Activated B cell treated with CpG ODN at 0.5 μM for 24 hours (primary cell): ENCODE measurements around the gene OGN. TPM values are rescaled to one million over a fixed set of nuclear protein-coding genes. Genes with fewer than 3 reads are reported as not detected.

Experiments
- ATAC-seq: fragments of 200-7000 bp; cut with Tn5 transposase; one replicate; pipeline ENCODE4 v1.10.0; 2021; ENCODE audit warnings: low read depth, mild to moderate bottlenecking, moderate library complexity
- CTCF ChIA-PET: fragments of 350-600 bp; sonication (Branson Sonifier 250); formaldehyde crosslinking; loops from one replicate; lab custom pipeline; 2021; ENCODE audit warnings: antibody characterized with exemption; lab: Charles Lee
- POLR2A ChIA-PET: fragments of 350-600 bp; sonication (Branson Sonifier 250); formaldehyde crosslinking; loops from one replicate; lab custom pipeline; 2021; ENCODE audit warnings: antibody characterized with exemption; lab: Charles Lee
- DNase-seq: peaks from one replicate; pipeline ENCODE4 v3.0.0; 2022
- H3K27ac Mint-ChIP-seq: one replicate; pipeline ENCODE4 v1.8.0; 2020; ENCODE audit warnings: mixed read lengths
- H3K27me3 Mint-ChIP-seq: one replicate; pipeline ENCODE4 v1.8.0; 2021; ENCODE audit warnings: mixed read lengths
- H3K36me3 Mint-ChIP-seq: one replicate; pipeline ENCODE4 v1.8.0; 2021; ENCODE audit warnings: low read depth, mixed read lengths
- H3K4me1 Mint-ChIP-seq: one replicate; pipeline ENCODE4 v1.8.0; 2021; ENCODE audit warnings: mixed read lengths
- H3K4me3 Mint-ChIP-seq: one replicate; pipeline ENCODE4 v1.8.0; 2020; ENCODE audit warnings: mild to moderate bottlenecking, mixed read lengths
- H3K9me3 Mint-ChIP-seq: one replicate; pipeline ENCODE4 v1.8.0; 2020; ENCODE audit warnings: mixed read lengths
- intact Hi-C: fragments of 100-400 bp; cut with micrococcal nuclease; formaldehyde crosslinking; loops from one replicate; pipeline ENCODE4 v1.15.1; 2024
- total RNA-seq: library from RNA; stranded (reverse); gene quantifications from 2 replicates; pipeline ENCODE4 v1.2.3, GENCODE V29; 2022
- TF ChIP-seq, protein P1 (sequence below): fragments of 200-600 bp; IDR thresholded peaks from one replicate; pipeline ENCODE4 v1.8.0; 2022; ENCODE audit warnings: antibody characterized with exemption, mild to moderate bottlenecking

OGN gene
- total RNA-seq, 1 donor from 2014 or later: not detected

DNA sequence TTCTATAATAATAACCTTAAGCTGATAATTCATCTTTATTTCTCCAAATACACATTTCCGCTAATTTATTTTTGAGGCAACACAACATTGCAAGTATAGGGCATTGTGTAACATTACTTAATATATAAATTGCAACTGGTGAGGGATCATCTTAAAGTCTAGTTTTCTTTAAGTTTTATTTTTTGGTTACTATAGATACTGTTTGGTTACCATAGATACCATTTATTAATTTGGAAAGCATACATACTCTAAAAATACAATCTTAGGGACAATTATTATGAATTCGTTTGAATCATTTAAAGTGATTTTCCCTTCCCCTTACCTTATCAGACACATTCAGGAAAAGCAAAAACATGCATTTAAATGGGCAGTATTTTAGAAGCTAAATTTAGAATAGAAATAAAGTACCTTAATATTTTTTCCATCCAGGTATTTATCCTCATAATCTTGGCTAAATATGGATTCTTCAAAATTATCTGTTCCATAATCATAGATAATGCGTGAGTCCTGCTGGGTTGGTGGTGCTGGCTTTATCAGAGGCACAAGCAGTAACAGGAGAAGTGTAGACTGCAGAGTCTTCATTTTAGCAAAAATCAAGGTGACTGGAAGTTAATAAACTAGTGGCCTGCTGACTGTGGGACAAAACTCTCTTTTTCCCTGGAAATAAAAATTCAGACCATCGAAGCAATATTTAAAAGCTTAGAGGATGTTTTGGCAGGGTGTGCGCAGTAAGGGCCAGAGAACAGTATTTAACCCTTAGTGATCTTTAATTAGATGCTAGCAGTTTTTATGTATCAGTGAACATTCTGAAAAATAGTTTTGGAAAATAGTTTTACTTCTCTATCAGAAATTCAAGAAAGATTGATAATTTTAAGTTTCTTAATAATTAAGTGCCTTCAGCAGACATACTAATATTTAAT, 1.3 kb downstream of the OGN start:
- TF ChIP-seq, protein P1, sequence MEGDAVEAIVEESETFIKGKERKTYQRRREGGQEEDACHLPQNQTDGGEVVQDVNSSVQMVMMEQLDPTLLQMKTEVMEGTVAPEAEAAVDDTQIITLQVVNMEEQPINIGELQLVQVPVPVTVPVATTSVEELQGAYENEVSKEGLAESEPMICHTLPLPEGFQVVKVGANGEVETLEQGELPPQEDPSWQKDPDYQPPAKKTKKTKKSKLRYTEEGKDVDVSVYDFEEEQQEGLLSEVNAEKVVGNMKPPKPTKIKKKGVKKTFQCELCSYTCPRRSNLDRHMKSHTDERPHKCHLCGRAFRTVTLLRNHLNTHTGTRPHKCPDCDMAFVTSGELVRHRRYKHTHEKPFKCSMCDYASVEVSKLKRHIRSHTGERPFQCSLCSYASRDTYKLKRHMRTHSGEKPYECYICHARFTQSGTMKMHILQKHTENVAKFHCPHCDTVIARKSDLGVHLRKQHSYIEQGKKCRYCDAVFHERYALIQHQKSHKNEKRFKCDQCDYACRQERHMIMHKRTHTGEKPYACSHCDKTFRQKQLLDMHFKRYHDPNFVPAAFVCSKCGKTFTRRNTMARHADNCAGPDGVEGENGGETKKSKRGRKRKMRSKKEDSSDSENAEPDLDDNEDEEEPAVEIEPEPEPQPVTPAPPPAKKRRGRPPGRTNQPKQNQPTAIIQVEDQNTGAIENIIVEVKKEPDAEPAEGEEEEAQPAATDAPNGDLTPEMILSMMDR: no peak
- no peaks in the 10 kb centered on the region for H3K9me3 Mint-ChIP-seq
- no peak overlapping the region for H3K4me3 Mint-ChIP-seq
- ChIA-PET CTCF (no interaction called here), POLR2A (no interaction called here)
- intact Hi-C loops: no loop called here
- H3K4me1 Mint-ChIP-seq: peaks cover 18% of the 10 kb centered on the region
- DNase-seq (no peak), ATAC-seq (no peak)
- H3K36me3 Mint-ChIP-seq: no peaks in the 10 kb centered on the region
- no peaks in the 10 kb centered on the region for H3K27me3 Mint-ChIP-seq
- no peak overlapping the region for H3K27ac Mint-ChIP-seq

DNA sequence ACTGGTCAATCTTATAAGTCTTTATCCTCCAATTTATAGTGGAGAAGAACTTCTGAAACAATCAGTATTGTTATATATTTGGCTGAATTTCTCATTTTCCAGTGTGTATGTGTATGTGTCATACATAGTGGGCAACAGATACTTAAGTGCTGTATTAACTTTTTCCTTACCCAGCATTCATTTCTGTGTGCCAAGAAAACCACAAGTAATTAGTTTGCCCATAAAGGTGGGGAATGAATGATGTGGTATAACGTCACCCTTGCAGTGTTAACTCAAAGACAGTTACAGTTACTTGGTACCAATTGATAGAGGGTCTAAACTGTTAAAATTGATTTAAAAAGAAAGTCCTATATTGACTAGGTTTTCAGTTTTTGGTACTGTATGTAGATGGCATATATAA, 2.0 kb downstream of the OGN start:
- Mint-ChIP-seq H3K36me3 (no peaks in the 10 kb centered on the region), H3K9me3 (no peaks in the 10 kb centered on the region), H3K27me3 (no peaks in the 10 kb centered on the region), H3K4me1 (peaks cover 18% of the 10 kb centered on the region), H3K27ac (no peak overlapping the region), H3K4me3 (no peak overlapping the region)
- ChIA-PET CTCF (no interaction called here), POLR2A (no interaction called here)
- TF ChIP-seq, protein P1: no peak
- ATAC-seq (no peak), DNase-seq (no peak)
- intact Hi-C loops: no loop called here

DNA sequence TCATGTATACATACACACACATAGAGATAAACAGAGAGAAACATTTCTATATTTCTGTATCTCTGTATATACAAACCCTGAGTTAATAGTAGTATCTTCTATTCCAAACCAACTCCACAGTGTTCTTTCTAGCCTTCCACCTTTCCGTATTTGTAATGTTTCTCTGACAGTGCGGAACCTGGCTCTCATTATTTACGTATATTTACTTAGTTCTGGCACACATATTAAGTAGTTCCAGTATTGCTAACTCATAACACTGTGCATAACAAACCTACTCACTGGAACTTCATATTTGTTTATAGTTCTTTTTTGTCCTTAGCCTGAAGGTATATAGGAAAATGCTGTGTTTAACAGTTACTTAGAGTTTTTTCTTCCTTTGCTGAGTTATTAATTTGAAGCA, 6.5 kb downstream of the OGN start:
- TF ChIP-seq, protein P1: no peak
- H3K27ac Mint-ChIP-seq: no peak overlapping the region
- ATAC-seq (no peak), DNase-seq (no peak)
- no peaks in the 10 kb centered on the region for H3K4me1 Mint-ChIP-seq
- ChIA-PET CTCF (no interaction called here), POLR2A (no interaction called here)
- H3K4me3 Mint-ChIP-seq: no peak overlapping the region
- intact Hi-C loops: loop anchor here (5.0 kb wide), 1 partner anchor 34 kb away; no protein-coding TSS in a partner anchor
- no peaks in the 10 kb centered on the region for H3K9me3 Mint-ChIP-seq
- no peaks in the 10 kb centered on the region for H3K27me3 Mint-ChIP-seq
- H3K36me3 Mint-ChIP-seq: no peaks in the 10 kb centered on the region

DNA sequence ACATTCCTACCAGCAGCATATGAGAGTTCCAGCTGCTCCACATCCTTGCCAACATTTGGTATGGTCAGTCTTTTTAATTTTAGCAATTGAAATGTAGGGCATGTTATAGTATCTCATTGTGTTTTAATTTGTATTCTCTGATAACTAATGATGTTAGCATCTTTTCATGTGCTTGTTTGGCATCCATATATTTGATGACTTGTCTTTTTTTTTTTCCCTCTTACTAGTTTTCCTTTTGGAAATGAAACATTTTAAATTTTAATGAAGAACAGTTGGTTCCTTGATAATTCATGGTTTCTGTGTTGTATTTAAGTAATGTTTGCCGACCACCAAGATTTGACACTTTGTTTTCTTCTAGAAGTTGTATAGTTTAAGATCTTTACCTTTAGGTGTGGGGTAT, 8.8 kb downstream of the OGN start:
- ChIA-PET POLR2A (no interaction called here), CTCF (no interaction called here)
- intact Hi-C loops: loop anchor here (5.0 kb wide), 1 partner anchor 37 kb away; no protein-coding TSS in a partner anchor
- Mint-ChIP-seq H3K4me3 (no peak overlapping the region), H3K36me3 (no peaks in the 10 kb centered on the region), H3K4me1 (no peaks in the 10 kb centered on the region), H3K27ac (no peak overlapping the region), H3K9me3 (no peaks in the 10 kb centered on the region), H3K27me3 (no peaks in the 10 kb centered on the region)
- no peak for ATAC-seq
- no peak for DNase-seq
- TF ChIP-seq, protein P1: no peak

DNA sequence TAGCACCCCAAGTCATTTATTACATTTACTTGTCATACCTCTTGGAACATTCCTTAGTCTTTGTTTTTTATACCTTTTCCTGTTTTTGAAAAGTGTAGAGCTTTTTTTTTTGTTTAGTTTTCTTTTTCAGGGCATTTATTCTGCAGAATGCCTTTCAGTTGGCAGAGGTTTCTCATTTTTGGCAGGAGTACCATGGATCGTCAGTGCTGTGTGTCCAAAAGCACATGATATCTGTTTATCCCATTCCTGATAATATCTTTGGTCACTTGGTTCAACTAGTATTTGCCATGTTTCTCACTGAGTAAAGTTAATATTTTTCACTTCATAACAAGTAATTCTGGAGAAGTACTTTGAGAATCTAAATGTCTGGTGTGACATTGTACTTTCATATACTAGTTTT, 10.7 kb downstream of the OGN start:
- ChIA-PET CTCF (no interaction called here), POLR2A (no interaction called here)
- Mint-ChIP-seq H3K4me3 (no peak overlapping the region), H3K27ac (no peak overlapping the region), H3K4me1 (no peaks in the 10 kb centered on the region), H3K9me3 (no peaks in the 10 kb centered on the region), H3K36me3 (no peaks in the 10 kb centered on the region), H3K27me3 (no peaks in the 10 kb centered on the region)
- DNase-seq (no peak), ATAC-seq (no peak)
- TF ChIP-seq, protein P1: no peak
- intact Hi-C loops: no loop called here
